GF-D8 (cell line): Measurements from ENCODE around the gene ESYT1.
"Not testable (repeated sequence)": the region's sequence is repeated elsewhere in the genome, so short reads cannot be mapped to it uniquely, and the experiment has no call there.

Experiments used
- DNase-seq: peaks from one replicate; lab custom pipeline; 2025; lab: John Stamatoyannopoulos, UW

The ESYT1 gene

GRCh38 chr12:56156464-56157200 is 28.6 kb downstream of the ESYT1 start:
- DNase-seq, result not testable (repeated sequence)

DNA sequence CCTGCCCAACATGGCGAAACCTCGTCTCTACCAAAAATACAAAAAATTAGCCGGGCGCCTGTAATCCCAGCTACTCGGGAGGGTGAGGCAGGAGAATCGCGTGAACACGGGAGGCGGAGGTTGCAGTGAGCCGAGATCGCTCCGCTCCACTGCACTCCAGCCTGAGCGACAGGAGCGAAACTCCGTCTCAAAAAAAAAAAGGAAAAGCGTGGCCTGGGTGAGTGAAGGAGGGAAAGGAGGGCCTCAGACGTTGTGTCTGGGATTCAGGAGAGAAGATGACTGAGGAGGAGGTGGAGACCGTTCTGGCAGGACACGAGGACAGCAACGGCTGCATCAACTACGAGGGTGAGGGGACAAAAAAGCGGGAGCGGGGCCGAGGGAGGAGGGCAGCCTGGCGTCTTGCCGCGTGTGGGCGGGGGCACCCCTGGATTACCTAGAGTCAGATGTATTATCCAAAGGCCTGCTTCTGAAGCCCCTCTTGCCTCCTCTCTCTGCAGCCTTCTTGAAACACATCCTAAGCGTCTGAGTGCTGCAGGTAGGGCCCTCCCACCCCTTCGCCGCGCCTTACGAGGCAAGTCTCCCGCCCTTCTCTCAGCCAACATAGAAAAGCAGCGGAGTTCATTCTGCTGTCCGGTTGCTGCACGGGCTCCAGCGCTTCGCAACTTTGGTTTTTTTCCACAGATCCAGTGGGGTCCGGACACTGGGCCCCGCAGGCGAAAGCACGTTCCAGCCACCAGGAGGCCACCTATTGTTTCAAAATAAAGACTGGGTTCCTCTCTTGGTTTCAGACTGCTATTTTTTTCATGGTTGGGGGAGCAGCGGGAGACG is 29.3 kb downstream of the ESYT1 start:
- peak; percentile 84 for DNase-seq

DNA sequence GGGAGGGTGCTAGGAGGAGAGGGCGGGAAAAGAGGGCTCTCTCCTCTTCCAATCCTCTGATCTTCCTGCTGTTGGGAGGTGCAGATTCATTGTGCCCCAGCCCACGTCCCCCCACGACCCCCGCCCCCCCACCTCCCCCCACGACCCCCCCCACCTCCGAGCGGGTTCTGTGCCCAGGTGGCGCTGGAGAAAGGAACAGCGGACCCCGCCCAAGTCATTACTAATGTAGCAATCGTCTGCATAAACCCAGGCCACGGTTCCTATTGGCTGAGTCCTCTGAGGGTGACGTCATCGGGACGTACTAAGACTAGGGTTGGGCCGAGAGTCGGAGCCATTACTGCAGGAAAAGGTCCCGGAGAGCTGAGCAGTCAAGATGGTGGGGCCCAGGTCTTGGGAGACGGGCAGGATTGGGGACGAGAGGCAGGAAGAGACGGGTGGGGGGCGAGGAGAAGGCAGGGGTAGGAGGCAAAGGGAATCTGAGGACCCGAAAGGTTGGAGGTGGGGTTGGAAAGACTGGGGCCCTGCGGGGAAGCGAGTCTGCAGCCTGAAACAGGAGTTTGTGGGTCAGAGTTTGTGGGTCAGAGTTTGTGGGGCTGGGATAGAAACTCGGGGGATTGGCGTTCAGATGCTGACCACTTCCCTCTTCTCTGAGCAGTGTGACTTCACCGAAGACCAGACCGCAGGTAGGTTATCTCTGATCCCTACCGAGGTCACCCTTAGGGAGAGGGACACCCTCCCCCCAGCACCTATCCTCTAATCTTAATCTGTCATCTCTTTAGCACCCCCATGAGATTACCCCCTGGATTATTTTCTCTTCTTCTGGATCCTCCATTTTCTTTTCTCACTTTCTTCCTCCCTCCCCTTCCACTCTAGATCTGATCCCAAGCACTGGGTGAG is 30.2 kb downstream of the ESYT1 start, which contains the start of gene MYL6:
TSS of gene MYL6 (plus strand) at position 331 of the 897 bp plus-strand sequence. CDS start at position 374, 43 bp downstream.
- peak; percentile 91 for DNase-seq

GRCh38 chr12:56158926-56159461 is 30.9 kb downstream of the ESYT1 start:
- DNase-seq, result peak; percentile 35

DNA sequence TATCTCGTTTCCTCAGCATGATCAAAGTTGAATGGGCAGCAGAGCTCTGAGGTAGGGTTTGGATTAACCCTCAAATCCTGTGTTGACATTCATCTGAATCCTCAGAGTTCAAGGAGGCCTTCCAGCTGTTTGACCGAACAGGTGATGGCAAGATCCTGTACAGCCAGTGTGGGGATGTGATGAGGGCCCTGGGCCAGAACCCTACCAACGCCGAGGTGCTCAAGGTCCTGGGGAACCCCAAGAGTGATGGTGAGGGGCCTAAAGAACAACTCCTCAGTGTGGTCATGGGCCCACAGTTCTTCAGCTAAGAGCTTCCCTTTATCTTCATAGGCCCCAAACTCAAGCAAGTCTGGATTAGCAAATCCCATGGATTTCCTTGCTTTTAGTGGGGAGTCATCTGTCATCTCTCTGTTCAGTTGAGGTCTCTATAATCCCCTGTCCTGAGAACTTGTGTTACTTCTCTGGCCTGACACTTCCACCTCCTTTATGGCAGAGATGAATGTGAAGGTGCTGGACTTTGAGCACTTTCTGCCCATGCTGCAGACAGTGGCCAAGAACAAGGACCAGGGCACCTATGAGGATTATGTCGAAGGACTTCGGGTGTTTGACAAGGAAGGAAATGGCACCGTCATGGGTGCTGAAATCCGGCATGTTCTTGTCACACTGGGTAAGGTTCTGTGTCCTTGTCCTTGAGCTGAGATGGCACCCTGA is 31.6 kb downstream of the ESYT1 start:
- no peak for DNase-seq

GRCh38 chr12:56160193-56160763 is 32.2 kb downstream of the ESYT1 start:
- DNase-seq, result no peak

GRCh38 chr12:56160894-56161689 is 33.0 kb downstream of the ESYT1 start:
- no peak for DNase-seq

GRCh38 chr12:56161690-56162351 is 33.8 kb downstream of the ESYT1 start:
- DNase-seq, result no peak

DNA sequence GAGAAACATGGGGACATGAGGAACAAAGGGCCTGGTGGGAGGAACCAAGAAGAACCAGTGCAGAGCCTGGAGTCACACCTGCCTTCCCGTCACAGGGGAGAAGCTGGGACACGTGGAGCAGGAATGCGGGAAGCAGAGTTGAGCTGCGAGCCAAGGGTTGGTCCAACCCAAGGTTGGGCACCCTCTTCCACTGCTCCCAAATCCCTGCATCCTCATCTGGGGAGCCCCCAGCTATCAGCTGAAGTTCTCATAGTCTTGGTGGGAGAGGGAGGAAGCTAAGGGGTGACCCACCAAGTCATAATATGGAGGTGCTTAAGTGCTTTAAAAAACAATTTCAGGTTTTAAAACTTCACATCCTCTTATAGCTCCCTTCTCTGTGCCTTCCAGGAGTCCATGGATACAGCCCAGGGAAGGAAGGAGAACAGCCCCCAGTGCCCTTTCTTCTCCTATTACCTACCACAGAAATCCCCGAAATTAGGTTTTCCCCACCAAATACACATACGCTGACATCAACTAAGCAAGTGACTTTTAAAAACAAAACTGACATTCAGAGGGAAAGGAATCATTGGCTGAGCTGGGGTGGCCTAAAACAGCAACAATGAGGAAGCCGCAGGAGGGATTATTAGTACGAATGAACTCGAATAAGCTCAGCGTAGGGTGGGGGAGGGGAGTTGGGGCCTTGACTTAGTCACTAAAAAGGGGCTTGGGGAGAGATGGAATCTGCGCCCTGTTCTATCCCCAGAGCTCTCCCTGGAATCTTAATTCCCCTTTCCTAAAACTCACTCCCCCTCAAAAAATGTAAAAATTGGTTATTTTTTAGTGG is 34.6 kb downstream of the ESYT1 start:
- DNase-seq, result no peak

GRCh38 chr12:56163533-56164344 is 35.7 kb downstream of the ESYT1 start:
- no peak for DNase-seq

GRCh38 chr12:56164345-56164729 is 36.3 kb downstream of the ESYT1 start:
- no peak for DNase-seq

DNA sequence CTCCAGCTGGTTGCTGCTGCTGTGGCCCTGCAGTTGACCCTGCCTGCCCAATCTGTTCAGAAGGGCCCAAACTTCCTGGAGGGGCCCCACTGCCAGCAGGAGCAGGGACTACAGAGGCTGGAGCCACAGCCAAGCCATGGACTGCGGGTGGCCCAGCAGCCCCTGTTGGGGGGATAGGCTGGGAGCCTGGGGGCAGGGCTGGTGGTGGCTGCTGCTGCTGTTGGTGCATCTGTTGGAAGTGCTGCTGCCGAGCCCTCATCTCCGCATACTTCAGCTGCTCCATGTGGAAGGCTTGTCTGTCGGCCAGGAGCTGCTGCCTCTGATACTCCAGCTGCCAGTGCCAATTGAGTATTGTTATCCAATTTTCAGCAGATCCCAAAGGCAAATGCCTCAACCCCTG is 37.3 kb downstream of the ESYT1 start:
- no peak for DNase-seq

GRCh38 chr12:56169229-56169759 is 41.2 kb downstream of the ESYT1 start:
- no peak for DNase-seq

DNA sequence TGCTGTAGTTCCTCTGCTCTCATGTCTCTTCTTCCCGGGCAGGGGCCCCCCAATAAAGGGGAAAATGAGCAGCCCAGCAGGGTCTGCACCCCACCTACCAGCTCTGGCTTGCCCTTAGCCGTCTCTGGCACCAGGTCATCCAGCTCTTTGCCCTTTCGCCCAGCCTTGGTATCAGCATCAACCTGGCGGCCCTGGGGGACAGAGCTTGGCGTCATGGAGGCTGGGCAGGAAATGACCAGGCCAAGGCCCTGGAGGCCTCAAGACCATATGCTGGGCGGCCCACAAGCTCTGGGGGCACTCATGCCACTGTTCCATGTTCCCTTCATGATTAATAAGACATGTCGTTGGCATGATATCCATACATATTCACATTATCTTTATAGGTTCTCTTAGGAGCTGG is 44.8 kb downstream of the ESYT1 start:
- DNase-seq, result no peak

DNA sequence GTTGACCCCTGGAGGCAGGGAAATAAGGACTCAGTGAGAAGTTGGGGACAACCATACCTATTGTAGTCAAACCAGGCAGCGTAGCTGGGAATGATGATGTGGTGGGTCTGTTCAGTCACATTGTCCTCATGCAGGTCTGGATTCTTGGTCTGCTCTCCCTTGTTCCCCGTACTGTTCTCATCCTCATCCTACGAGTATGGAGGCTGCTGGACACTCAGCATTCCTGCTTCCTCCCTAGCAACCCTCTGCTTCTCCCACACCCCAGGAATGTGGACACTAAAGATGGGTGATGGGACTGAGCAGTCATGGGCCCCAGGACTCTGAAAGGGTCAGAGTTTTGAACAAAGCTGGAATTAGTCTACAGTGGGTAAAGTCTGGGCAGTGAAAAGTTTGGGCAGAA is 50.3 kb downstream of the ESYT1 start:
- DNase-seq, result no peak

DNA sequence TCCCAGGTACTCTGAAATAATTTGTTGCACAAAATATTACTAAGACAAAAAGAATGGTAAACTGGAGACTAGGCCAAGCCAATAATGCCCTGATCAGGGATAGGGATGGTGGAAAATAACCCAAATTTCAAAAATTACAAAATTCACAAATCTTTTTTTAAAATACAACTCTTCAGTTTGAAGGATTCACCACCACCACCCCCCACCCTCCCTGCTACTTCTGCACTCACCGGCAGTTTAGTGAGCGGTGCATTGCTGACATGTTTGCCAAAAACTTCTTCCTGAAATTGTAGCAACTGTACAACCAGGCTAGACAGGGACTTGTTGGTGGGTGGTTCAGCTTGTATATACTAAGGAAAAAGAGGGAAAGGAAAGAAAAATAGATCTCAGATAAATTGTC is 58.9 kb downstream of the ESYT1 start:
- DNase-seq, result no peak

- no peak for DNase-seq
Measured at GRCh38 chr12:56188131-56188777, 60.2 kb downstream of the ESYT1 start.
